ENCODE results near the gene PAPPA2.

PAPPA2 gene

GRCh38 chr1:176448340-176448739 lies 14.6 kb upstream of the PAPPA2 start:
- TF ChIP-seq MAX (IDR thresholded peaks at IDR 0.05) (no peak), TAF1 (IDR thresholded peaks at IDR 0.05; ENCODE audit: low read depth) (no peak), TCF12 (IDR thresholded peaks at IDR 0.05; ENCODE audit: low read depth) (no peak), EP300 (IDR thresholded peaks at IDR 0.05; ENCODE audit: borderline replicate concordance) (no peak), REST (IDR thresholded peaks at IDR 0.05; ENCODE audit: low read depth) (no peak), YY1 (IDR thresholded peaks at IDR 0.05; ENCODE audit: low read depth) (no peak), CEBPB (IDR thresholded peaks at IDR 0.05) (no peak), EGR1 (IDR thresholded peaks at IDR 0.05) (no peak), FOXM1 (IDR thresholded peaks at IDR 0.05; ENCODE audit: borderline replicate concordance, low read depth) (no peak), USF1 (IDR thresholded peaks at IDR 0.05) (no peak), TEAD4 (IDR thresholded peaks at IDR 0.05) (no peak), RAD21 (IDR thresholded peaks at IDR 0.05; ENCODE audit: low read depth) (no peak)

GRCh38 chr1:176450526-176450925 lies 12.4 kb upstream of the PAPPA2 start:
- TF ChIP-seq EGR1 (IDR thresholded peaks at IDR 0.05) = no peak
- TF ChIP-seq TEAD4 (IDR thresholded peaks at IDR 0.05) = no peak
- no peak for TF ChIP-seq CEBPB (IDR thresholded peaks at IDR 0.05)
- TF ChIP-seq USF1 (IDR thresholded peaks at IDR 0.05) = no peak
- no peak for TF ChIP-seq CREB1 (IDR thresholded peaks at IDR 0.05; ENCODE audit: low read depth)

GRCh38 chr1:176456795-176457194 lies 6.2 kb upstream of the PAPPA2 start:
- TF ChIP-seq FOXM1 (IDR thresholded peaks at IDR 0.05; ENCODE audit: borderline replicate concordance, low read depth) = no peak
- no peak for TF ChIP-seq YY1 (IDR thresholded peaks at IDR 0.05; ENCODE audit: low read depth)
- TF ChIP-seq RAD21 (IDR thresholded peaks at IDR 0.05; ENCODE audit: low read depth) = no peak
- TF ChIP-seq EP300 (IDR thresholded peaks at IDR 0.05; ENCODE audit: borderline replicate concordance) = no peak
- TF ChIP-seq USF1 (IDR thresholded peaks at IDR 0.05) = no peak
- no peak for TF ChIP-seq TAF1 (IDR thresholded peaks at IDR 0.05; ENCODE audit: low read depth)
- TF ChIP-seq MAX (IDR thresholded peaks at IDR 0.05) = no peak
- no peak for TF ChIP-seq ZBTB7A (IDR thresholded peaks at IDR 0.05; ENCODE audit: low read depth)
- TF ChIP-seq TCF12 (IDR thresholded peaks at IDR 0.05; ENCODE audit: low read depth) = no peak
- no peak for TF ChIP-seq REST (IDR thresholded peaks at IDR 0.05; ENCODE audit: low read depth)
- TF ChIP-seq NFIC (IDR thresholded peaks at IDR 0.05) = no peak
- no peak for TF ChIP-seq CREB1 (IDR thresholded peaks at IDR 0.05; ENCODE audit: low read depth)
- TF ChIP-seq EGR1 (IDR thresholded peaks at IDR 0.05) = no peak
- TF ChIP-seq CEBPB (IDR thresholded peaks at IDR 0.05) = no peak
- no peak for TF ChIP-seq TEAD4 (IDR thresholded peaks at IDR 0.05)

- TF ChIP-seq CEBPB (IDR thresholded peaks at IDR 0.05) = no peak
- TF ChIP-seq YY1 (IDR thresholded peaks at IDR 0.05; ENCODE audit: low read depth) = no peak
- no peak for TF ChIP-seq NFIC (IDR thresholded peaks at IDR 0.05)
- TF ChIP-seq ZBTB7A (IDR thresholded peaks at IDR 0.05; ENCODE audit: low read depth) = no peak
- TF ChIP-seq MAX (IDR thresholded peaks at IDR 0.05) = no peak
- no peak for TF ChIP-seq RAD21 (IDR thresholded peaks at IDR 0.05; ENCODE audit: low read depth)
- TF ChIP-seq FOXM1 (IDR thresholded peaks at IDR 0.05; ENCODE audit: borderline replicate concordance, low read depth) = no peak
- TF ChIP-seq TEAD4 (IDR thresholded peaks at IDR 0.05) = no peak
- no peak for TF ChIP-seq REST (IDR thresholded peaks at IDR 0.05; ENCODE audit: low read depth)
- TF ChIP-seq USF1 (IDR thresholded peaks at IDR 0.05) = no peak
- no peak for TF ChIP-seq EP300 (IDR thresholded peaks at IDR 0.05; ENCODE audit: borderline replicate concordance)
Observed at GRCh38 chr1:176460544-176461336, 2.2 kb upstream of the PAPPA2 start.

Data from Ishikawa (cell line).